Astrocyte (in vitro differentiated cells and primary cell): ENCODE results near the gene PAH.

Experiments
- EZH2 ChIP-seq: IDR thresholded peaks from 2 replicates; pipeline ENCODE4 v1.6.1; 2012; ENCODE audit warnings: mild to moderate bottlenecking, low read length, inconsistent platforms; ENCODE audit not compliant: insufficient read depth
- TF ChIP-seq, protein P1 (sequence below): IDR thresholded peaks from 2 replicates; pipeline ENCODE4 v1.5.1; 2011; ENCODE audit warnings: low read depth, mild to moderate bottlenecking, inconsistent platforms, low read length, moderate library complexity; ENCODE audit not compliant: insufficient read depth

DNA sequence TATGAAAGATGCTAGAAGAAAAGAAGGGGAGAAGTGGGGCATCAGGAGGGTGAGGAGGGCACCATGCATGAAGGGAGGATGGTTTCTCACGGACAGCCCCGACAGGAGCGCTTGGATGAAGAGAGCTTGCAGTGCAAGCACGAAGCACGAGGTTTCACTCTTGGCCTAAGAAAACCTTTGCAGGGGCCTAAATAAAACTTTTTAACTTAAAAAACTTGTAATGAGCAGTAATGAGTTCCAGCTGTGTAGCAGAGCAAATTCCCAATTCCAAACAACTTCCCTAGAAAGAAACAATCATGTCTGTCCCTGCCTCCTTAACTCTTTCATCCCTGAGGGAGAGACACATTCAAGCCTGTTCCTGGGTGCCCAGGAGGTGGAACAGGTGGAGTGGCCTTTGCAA is 119.5 kb downstream of the PAH start:
- TF ChIP-seq, protein P1, sequence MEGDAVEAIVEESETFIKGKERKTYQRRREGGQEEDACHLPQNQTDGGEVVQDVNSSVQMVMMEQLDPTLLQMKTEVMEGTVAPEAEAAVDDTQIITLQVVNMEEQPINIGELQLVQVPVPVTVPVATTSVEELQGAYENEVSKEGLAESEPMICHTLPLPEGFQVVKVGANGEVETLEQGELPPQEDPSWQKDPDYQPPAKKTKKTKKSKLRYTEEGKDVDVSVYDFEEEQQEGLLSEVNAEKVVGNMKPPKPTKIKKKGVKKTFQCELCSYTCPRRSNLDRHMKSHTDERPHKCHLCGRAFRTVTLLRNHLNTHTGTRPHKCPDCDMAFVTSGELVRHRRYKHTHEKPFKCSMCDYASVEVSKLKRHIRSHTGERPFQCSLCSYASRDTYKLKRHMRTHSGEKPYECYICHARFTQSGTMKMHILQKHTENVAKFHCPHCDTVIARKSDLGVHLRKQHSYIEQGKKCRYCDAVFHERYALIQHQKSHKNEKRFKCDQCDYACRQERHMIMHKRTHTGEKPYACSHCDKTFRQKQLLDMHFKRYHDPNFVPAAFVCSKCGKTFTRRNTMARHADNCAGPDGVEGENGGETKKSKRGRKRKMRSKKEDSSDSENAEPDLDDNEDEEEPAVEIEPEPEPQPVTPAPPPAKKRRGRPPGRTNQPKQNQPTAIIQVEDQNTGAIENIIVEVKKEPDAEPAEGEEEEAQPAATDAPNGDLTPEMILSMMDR = no peak
- TF ChIP-seq EZH2 = no peak
